WI38 (cell line): ENCODE results near the gene KRTAP9-2.
"Not testable (repeated sequence)": the region's sequence is repeated elsewhere in the genome, so short reads cannot be mapped to it uniquely, and the experiment has no call there.

Experiments used
- H3K4me3 ChIP-seq: 2 replicates; pipeline ENCODE4 v1.5.1; 2011; ENCODE audit warnings: low read depth, mild to moderate bottlenecking, control low read depth, low read length
- TF ChIP-seq, protein P1 (sequence below): IDR thresholded peaks from 2 replicates; pipeline ENCODE4 v1.5.1; 2012; ENCODE audit warnings: low read depth, mild to moderate bottlenecking, control low read depth, low read length

The KRTAP9-2 gene

DNA sequence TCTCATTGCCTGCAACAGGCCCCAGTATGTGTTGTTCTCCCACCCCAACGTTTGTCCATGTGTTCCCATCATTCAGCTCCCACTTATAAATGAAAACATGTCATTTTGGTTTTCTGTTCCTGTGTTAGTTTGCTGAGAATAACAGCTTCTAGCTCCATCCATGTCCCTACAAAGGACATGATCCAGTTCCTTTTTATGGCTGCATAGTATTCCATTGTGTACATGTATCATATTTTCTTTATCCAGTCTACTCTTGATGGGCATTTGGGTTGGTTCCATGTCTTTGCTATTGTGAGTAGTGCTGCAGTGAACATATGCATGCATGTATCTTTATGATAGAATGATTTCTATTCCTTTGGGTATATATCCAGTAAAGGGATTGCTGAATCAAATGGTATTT lies 10.8 kb upstream of the KRTAP9-2 start:
- TF ChIP-seq, protein P1, sequence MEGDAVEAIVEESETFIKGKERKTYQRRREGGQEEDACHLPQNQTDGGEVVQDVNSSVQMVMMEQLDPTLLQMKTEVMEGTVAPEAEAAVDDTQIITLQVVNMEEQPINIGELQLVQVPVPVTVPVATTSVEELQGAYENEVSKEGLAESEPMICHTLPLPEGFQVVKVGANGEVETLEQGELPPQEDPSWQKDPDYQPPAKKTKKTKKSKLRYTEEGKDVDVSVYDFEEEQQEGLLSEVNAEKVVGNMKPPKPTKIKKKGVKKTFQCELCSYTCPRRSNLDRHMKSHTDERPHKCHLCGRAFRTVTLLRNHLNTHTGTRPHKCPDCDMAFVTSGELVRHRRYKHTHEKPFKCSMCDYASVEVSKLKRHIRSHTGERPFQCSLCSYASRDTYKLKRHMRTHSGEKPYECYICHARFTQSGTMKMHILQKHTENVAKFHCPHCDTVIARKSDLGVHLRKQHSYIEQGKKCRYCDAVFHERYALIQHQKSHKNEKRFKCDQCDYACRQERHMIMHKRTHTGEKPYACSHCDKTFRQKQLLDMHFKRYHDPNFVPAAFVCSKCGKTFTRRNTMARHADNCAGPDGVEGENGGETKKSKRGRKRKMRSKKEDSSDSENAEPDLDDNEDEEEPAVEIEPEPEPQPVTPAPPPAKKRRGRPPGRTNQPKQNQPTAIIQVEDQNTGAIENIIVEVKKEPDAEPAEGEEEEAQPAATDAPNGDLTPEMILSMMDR: no peak
- no peak overlapping the region for H3K4me3 ChIP-seq

- TF ChIP-seq, protein P1: no peak
- no peak overlapping the region for H3K4me3 ChIP-seq
Observed at GRCh38 chr17:41223821-41224220, 2.6 kb upstream of the KRTAP9-2 start.

DNA sequence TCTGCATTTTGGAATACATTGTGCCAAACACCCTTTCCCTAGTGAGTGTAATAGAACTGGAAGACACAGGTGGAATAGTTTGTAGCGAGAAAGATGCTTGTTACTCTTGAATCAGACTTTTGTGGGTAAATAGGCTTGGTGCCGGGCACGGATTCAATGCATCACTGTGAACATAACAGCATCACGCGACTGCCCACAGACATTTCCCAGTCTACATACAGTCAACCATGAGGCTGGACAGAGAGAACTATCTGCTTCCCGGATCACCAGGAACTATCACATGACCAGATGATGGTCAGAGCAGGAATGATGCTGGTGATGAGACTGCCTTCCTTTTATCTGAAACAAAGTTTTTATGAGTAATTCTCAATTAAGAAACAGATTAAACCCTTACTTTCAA lies 397 bp upstream of the KRTAP9-2 start:
- H3K4me3 ChIP-seq: no peak overlapping the region
- TF ChIP-seq, protein P1: no peak

DNA sequence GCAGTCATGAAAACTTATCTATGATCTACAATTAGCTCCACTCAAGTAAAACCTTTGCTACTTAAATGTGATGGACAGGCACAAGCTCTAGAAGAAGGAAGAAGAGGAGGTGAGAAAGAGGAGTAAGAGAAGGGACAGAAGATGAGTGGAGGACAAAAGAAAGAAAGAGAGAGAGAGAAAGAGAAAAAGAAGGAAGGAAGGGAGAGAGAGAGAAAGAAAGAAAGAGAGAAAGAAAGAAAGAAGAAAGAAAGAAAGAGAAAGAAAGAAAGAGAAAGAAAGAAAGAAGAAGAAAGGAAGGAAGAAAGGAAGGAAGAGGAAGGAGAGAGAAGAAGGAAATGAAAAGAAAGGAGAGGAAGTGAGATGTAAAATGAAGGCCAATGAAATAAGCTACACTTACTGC lies 3.6 kb downstream of the KRTAP9-2 start:
- TF ChIP-seq, protein P1: no peak
- no peak overlapping the region for H3K4me3 ChIP-seq

DNA sequence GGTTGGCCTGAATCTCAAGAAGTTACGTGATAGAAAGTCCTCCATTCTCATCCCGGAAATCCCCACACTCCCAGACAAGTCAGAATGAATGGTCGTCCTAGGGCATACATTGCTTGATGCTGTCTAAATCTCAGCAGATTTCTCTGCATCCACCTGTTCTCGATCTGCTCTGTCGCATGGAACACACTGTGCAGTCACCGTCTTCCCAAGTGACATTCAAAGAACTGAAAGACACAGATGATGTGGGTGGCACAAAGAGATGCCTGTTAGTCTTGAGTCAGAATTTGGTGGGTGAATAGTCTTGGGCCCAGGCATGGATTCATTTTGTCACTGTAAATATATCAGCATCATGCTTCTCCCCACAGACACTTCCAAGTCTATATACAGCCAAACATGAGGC lies 5.3 kb downstream of the KRTAP9-2 start:
- TF ChIP-seq, protein P1: no peak
- no peak overlapping the region for H3K4me3 ChIP-seq

DNA sequence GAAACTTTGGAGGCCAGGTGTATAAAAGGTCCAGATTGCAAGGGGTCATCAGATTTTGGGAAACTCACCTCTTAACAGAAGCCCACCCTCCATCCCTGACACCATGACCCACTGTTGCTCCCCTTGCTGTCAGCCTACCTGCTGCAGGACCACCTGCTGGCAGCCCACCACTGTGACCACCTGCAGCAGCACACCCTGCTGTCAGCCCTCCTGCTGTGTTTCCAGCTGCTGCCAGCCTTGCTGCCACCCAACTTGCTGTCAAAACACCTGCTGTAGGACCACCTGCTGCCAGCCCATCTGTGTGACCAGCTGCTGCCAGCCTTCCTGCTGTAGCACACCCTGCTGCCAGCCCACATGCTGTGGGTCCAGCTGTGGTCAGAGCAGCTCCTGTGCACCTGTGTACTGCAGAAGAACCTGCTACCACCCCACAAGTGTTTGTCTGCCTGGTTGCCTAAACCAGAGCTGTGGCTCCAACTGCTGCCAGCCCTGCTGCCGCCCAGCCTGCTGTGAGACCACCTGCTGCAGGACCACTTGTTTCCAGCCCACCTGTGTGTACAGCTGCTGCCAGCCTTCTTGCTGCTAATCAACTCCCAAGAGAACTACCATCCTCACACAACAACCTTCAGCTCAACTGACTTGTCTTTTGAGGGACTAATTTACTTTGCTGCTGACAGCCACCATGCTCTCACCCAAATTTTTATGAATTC lies 6.1 kb downstream of the KRTAP9-2 start, which contains the start of gene KRTAP9-3:
TSS of gene KRTAP9-3 (plus strand) at position 51 of the 707 bp plus-strand sequence. CDS start at position 104, 53 bp downstream.
- not testable (repeated sequence) for H3K4me3 ChIP-seq

- not testable (repeated sequence) for H3K4me3 ChIP-seq
Observed at GRCh38 chr17:41237116-41237515, 10.7 kb downstream of the KRTAP9-2 start.

DNA sequence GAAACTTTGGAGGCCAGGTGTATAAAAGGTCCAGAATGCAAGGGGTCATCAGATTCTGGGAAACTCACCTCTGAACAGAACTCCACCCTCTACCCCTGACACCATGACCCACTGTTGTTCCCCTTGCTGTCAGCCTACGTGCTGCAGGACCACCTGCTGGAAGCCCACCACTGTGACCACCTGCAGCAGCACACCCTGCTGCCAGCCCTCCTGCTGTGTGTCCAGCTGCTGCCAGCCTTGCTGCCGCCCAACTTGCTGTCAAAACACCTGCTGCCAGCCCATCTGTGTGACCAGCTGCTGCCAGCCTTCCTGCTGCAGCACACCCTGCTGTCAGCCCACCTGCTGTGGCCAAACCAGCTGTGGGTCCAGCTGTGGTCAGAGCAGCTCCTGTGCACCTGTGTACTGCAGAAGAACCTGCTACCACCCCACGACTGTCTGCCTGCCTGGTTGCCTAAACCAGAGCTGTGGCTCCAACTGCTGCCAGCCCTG lies 11.5 kb downstream of the KRTAP9-2 start, which contains the start of gene KRTAP9-8:
TSS of gene KRTAP9-8 (plus strand) at position 51 of the 489 bp plus-strand sequence. CDS start at position 104, 53 bp downstream.
- H3K4me3 ChIP-seq: not testable (repeated sequence)

- not testable (repeated sequence) for H3K4me3 ChIP-seq
Observed at GRCh38 chr17:41246995-41247787, 20.7 kb downstream of the KRTAP9-2 start.

GRCh38 chr17:41249637-41250240 lies 23.3 kb downstream of the KRTAP9-2 start, which contains the start of gene KRTAP9-4:
Gene KRTAP9-4, plus strand, starts transcription at chr17:41249687. Its CDS starts 34 bp downstream, at chr17:41249721.
- not testable (repeated sequence) for H3K4me3 ChIP-seq
